Ishikawa (cell line): ENCODE results near the gene SBK3.

ENCODE experiments used
- CEBPB ChIP-seq: IDR thresholded peaks from 2 replicates; pipeline ENCODE4 v1.6.1; 2012
- EGR1 ChIP-seq: IDR thresholded peaks from 2 replicates; pipeline ENCODE4 v1.6.1; 2012
- FOXM1 ChIP-seq: IDR thresholded peaks from 2 replicates; pipeline ENCODE4 v1.6.1; 2012; ENCODE audit warnings: low read depth, borderline replicate concordance
- REST ChIP-seq: IDR thresholded peaks from 2 replicates; pipeline ENCODE4 v1.6.1; 2012; ENCODE audit warnings: low read depth, mild to moderate bottlenecking
- USF1 ChIP-seq: IDR thresholded peaks from 2 replicates; pipeline ENCODE4 v1.6.1; 2012
- YY1 ChIP-seq: IDR thresholded peaks from 2 replicates; pipeline ENCODE4 v1.6.1; 2012; ENCODE audit warnings: low read depth

- TF ChIP-seq EGR1: no peak
- TF ChIP-seq YY1: no peak
- TF ChIP-seq CEBPB: no peak
- TF ChIP-seq FOXM1: no peak
- TF ChIP-seq USF1: no peak
- TF ChIP-seq REST: no peak
These were observed 43.0 kb downstream of the SBK3 start for GRCh38 chr19:55502197-55502952.
